ENCODE measurements around the gene TNRC18. TPM values are rescaled to one million over a fixed set of nuclear protein-coding genes. Genes with fewer than 3 reads are reported as not detected.
A peak's percentile ranks its signal among the peaks of the same experiment; 100 is the strongest.

The TNRC18 gene
- total and polyA plus RNA-seq, 4 donors = 42.5 to 130 (median 80.2) TPM

DNA sequence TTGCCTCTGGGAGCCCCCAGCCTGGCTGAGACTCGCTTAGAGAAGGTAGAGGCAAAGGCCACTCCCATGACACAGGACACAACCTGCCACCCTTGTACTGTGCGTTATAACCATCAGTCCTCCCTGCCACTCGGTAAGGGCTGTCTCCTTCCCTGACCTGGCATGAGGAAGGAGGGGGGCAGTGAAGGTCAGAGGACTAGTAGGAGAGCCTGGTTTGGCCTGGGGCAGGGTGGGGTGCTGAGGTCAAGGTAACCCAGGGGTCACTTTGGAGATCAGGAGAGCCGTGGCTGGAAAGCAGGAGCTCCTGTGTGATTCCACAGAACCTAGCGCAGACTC, 6.9 kb upstream of the TNRC18 start:
- no peak for DNase-seq (ENCODE audit: low read depth in 4 of 6, low spot score in 6 of 6)
- peaks cover 41% of the 10 kb centered on the region for H3K36me3 ChIP-seq (ENCODE audit: control insufficient read depth, insufficient read depth, low read length)
- H3K27me3 ChIP-seq (ENCODE audit: control insufficient read depth, insufficient read depth, low read length) = no peaks in the 10 kb centered on the region
- H3K27ac ChIP-seq (ENCODE audit: low read depth, low read length) = peak overlapping the region; percentile 99
- H3K4me3 ChIP-seq (ENCODE audit: low read depth, low read length) = no peak overlapping the region
- H3K9me3 ChIP-seq (ENCODE audit: control insufficient read depth, insufficient read depth, low read length) = peaks cover 1% of the 10 kb centered on the region
- H3K4me1 ChIP-seq (ENCODE audit: control insufficient read depth, insufficient read depth, low read length) = peaks cover 44% of the 10 kb centered on the region
- 100% methylated on average over 1 of the region's 5 CpGs for WGBS (ENCODE audit: insufficient coverage)

GRCh38 chr7:5429857-5430611, 6.4 kb upstream of the TNRC18 start:
- Histone ChIP-seq H3K36me3 (ENCODE audit: control insufficient read depth, insufficient read depth, low read length) (peaks cover 41% of the 10 kb centered on the region), H3K4me3 (ENCODE audit: low read depth, low read length) (peak overlapping the region; percentile 88), H3K9me3 (ENCODE audit: control insufficient read depth, insufficient read depth, low read length) (peaks cover 1% of the 10 kb centered on the region), H3K4me1 (ENCODE audit: control insufficient read depth, insufficient read depth, low read length) (peaks cover 44% of the 10 kb centered on the region), H3K27ac (ENCODE audit: low read depth, low read length) (peak overlapping the region; percentile 99), H3K27me3 (ENCODE audit: control insufficient read depth, insufficient read depth, low read length) (no peaks in the 10 kb centered on the region)
- peak in 2 of 6 donors; percentile 26 to 67 for DNase-seq (ENCODE audit: low read depth in 4 of 6, low spot score in 6 of 6)
- WGBS (ENCODE audit: insufficient coverage) = 16% methylated on average over 24 of the region's 30 CpGs

GRCh38 chr7:5429253-5429856, 5.7 kb upstream of the TNRC18 start:
- peak in 3 of 6 donors; percentile 35 to 80 (median 80) for DNase-seq (ENCODE audit: low read depth in 4 of 6, low spot score in 6 of 6)
- peaks cover 41% of the 10 kb centered on the region for H3K36me3 ChIP-seq (ENCODE audit: control insufficient read depth, insufficient read depth, low read length)
- H3K27me3 ChIP-seq (ENCODE audit: control insufficient read depth, insufficient read depth, low read length) = no peaks in the 10 kb centered on the region
- peaks cover 44% of the 10 kb centered on the region for H3K4me1 ChIP-seq (ENCODE audit: control insufficient read depth, insufficient read depth, low read length)
- H3K4me3 ChIP-seq (ENCODE audit: low read depth, low read length) = peak overlapping the region; percentile 88
- WGBS (ENCODE audit: insufficient coverage) = 2% methylated on average over 19 of the region's 31 CpGs
- H3K27ac ChIP-seq (ENCODE audit: low read depth, low read length) = peak overlapping the region; percentile 99
- H3K9me3 ChIP-seq (ENCODE audit: control insufficient read depth, insufficient read depth, low read length) = peaks cover 1% of the 10 kb centered on the region

DNA sequence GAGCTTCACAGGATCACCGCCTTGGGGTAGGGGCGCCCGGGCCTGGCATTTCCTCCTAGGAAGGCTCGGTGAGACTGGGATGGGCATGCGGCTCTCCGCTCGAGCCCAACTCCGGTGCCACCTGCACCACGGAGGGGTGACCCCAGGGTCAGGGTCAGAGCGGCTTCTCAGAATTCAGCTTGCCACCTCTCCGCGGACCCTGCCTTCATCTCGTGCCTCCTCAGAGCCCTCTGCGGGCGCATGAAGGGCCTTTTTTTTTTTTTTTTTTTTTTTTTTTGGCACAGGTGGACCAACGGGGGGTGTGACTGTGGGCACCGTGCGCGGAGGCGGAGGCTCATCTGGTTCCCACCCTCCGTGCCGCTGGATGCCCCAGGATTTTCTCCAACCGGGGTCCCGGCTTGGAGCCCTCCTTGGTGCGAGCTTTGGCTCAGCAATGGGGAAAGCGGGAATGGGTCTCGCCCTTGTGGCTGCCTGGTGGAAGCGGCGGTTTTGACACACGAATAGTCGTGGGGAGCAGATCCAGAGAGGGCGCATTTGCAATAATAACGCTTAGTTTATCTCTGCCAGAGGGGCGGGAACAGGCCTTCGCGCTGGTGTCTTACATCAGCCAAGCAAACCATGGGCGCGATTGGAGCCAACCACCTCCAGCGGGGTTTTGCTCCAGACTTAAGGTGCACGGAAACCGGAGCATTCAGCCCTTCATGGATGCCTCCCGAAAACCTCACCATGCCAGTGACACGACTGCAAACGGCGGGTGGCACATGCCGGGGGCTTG, 5.0 kb upstream of the TNRC18 start:
- WGBS (ENCODE audit: insufficient coverage) = 3% methylated on average over 38 of the region's 46 CpGs
- Histone ChIP-seq H3K4me3 (ENCODE audit: low read depth, low read length) (peak overlapping the region; percentile 88), H3K27ac (ENCODE audit: low read depth, low read length) (peak overlapping the region; percentile 99), H3K9me3 (ENCODE audit: control insufficient read depth, insufficient read depth, low read length) (peaks cover 1% of the 10 kb centered on the region), H3K4me1 (ENCODE audit: control insufficient read depth, insufficient read depth, low read length) (peaks cover 44% of the 10 kb centered on the region), H3K36me3 (ENCODE audit: control insufficient read depth, insufficient read depth, low read length) (peaks cover 41% of the 10 kb centered on the region), H3K27me3 (ENCODE audit: control insufficient read depth, insufficient read depth, low read length) (no peaks in the 10 kb centered on the region)
- peak in 3 of 6 donors; percentile 67 to 96 (median 93) for DNase-seq (ENCODE audit: low read depth in 4 of 6, low spot score in 6 of 6)

- Histone ChIP-seq H3K4me1 (ENCODE audit: control insufficient read depth, insufficient read depth, low read length) (peaks cover 42% of the 10 kb centered on the region), H3K27ac (ENCODE audit: low read depth, low read length) (peak overlapping the region; percentile 99), H3K36me3 (ENCODE audit: control insufficient read depth, insufficient read depth, low read length) (peaks cover 29% of the 10 kb centered on the region), H3K4me3 (ENCODE audit: low read depth, low read length) (peak overlapping the region; percentile 88), H3K9me3 (ENCODE audit: control insufficient read depth, insufficient read depth, low read length) (no peaks in the 10 kb centered on the region), H3K27me3 (ENCODE audit: control insufficient read depth, insufficient read depth, low read length) (no peaks in the 10 kb centered on the region)
- peak in 1 of 6 donors; percentile 89 for DNase-seq (ENCODE audit: low read depth in 4 of 6, low spot score in 6 of 6)
- 0% methylated on average over 9 of the region's 13 CpGs for WGBS (ENCODE audit: insufficient coverage)
These were observed 2.5 kb upstream of the TNRC18 start for GRCh38 chr7:5426226-5426475.

- Histone ChIP-seq H3K27ac (ENCODE audit: low read depth, low read length) (peak overlapping the region; percentile 99), H3K36me3 (ENCODE audit: control insufficient read depth, insufficient read depth, low read length) (peaks cover 33% of the 10 kb centered on the region), H3K27me3 (ENCODE audit: control insufficient read depth, insufficient read depth, low read length) (no peaks in the 10 kb centered on the region), H3K4me1 (ENCODE audit: control insufficient read depth, insufficient read depth, low read length) (peaks cover 37% of the 10 kb centered on the region), H3K9me3 (ENCODE audit: control insufficient read depth, insufficient read depth, low read length) (no peaks in the 10 kb centered on the region), H3K4me3 (ENCODE audit: low read depth, low read length) (peak overlapping the region; percentile 88)
- peak in 4 of 6 donors; percentile 84 to 98 (median 92) for DNase-seq (ENCODE audit: low read depth in 4 of 6, low spot score in 6 of 6)
- WGBS (ENCODE audit: insufficient coverage) = under 1% methylated on average over 32 of the region's 38 CpGs
These were observed 2.0 kb upstream of the TNRC18 start for GRCh38 chr7:5425507-5426225.

DNA sequence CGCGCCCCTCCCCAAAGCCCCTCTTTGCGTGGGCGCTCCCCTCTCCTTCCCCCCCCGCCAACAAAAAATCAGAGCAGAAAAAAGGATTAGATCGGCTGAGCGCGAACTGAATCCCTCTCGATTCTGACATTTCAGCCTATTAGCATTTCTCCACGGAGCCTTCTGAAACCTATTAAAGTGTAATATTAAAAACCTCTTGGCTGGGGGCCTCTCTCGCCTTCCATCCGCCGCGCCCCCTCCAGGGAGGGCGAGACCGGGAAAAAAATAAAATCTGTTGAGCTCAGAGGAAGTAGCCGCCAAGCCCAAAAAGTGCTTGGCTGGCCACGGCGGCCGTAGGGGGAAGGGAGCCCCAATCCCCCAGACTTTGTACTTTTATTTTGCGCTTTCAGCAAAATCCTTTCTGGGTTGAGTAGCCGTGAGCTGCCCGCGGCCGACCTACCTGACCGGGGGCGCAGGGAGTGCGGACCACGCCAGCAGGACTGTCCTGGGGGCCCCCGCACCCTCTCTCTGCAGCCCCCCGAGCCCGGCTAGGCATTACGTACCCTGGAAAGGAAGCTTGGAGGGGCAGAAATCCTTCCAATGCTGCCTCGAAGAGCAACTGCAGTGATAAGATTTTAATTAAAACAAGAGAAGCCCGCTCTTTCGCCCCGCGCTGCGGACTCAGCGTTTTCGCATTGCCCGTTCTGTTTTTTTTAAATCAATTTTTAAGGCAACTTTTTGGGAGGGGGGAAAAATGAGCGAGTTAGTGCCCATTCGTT, 1.3 kb upstream of the TNRC18 start:
- DNase-seq (ENCODE audit: low read depth in 4 of 6, low spot score in 6 of 6) = peak in 3 of 6 donors; percentile 59 to 92 (median 85)
- Histone ChIP-seq H3K9me3 (ENCODE audit: control insufficient read depth, insufficient read depth, low read length) (no peaks in the 10 kb centered on the region), H3K4me1 (ENCODE audit: control insufficient read depth, insufficient read depth, low read length) (peaks cover 30% of the 10 kb centered on the region), H3K27ac (ENCODE audit: low read depth, low read length) (peak overlapping the region; percentile 99), H3K4me3 (ENCODE audit: low read depth, low read length) (peak overlapping the region; percentile 88), H3K27me3 (ENCODE audit: control insufficient read depth, insufficient read depth, low read length) (no peaks in the 10 kb centered on the region), H3K36me3 (ENCODE audit: control insufficient read depth, insufficient read depth, low read length) (peaks cover 40% of the 10 kb centered on the region)
- 0% methylated on average over 30 of the region's 44 CpGs for WGBS (ENCODE audit: insufficient coverage)

DNA sequence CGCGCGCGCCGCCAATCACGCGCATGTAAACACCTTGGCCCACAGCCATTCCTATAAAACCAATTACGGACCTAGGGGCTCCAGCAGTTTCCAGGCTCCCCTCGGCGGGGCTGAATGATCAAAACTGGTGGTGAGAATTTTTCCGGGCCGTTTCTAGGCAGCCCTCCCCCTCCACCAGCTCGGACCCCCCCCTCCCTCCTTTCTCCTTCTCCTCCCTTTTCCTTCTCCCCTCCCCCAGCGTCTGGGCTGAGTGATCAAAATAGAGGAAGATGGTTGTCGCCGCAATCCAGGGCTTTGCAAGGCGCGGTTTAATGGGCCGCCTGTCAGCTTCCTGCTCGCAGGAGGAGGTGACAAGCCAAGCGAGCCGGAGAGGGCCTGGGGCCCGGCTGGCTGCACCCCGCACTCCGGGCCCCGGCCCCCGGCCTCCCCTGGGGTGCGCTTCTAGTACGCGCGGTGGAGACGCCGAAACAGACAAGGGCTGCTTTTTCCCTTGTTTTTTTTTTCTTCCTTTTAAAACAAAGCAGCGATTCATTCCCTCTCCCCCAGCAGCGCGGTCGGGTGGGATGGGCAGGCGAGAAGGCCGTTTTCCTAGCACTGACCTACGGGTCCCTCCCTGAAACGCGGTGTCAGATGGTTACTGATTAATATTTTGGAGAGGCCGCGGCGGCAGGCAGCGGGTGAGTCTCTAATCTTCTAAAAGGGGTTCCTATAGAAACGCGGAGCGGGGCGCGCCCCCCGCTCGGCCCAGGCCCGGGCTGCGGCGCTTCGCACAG, 528 bp upstream of the TNRC18 start:
- H3K4me1 ChIP-seq (ENCODE audit: control insufficient read depth, insufficient read depth, low read length) = peaks cover 27% of the 10 kb centered on the region
- H3K36me3 ChIP-seq (ENCODE audit: control insufficient read depth, insufficient read depth, low read length) = peaks cover 39% of the 10 kb centered on the region
- H3K27me3 ChIP-seq (ENCODE audit: control insufficient read depth, insufficient read depth, low read length) = no peaks in the 10 kb centered on the region
- H3K9me3 ChIP-seq (ENCODE audit: control insufficient read depth, insufficient read depth, low read length) = no peaks in the 10 kb centered on the region
- peak overlapping the region; percentile 88 for H3K4me3 ChIP-seq (ENCODE audit: low read depth, low read length)
- peak; percentile 97 to 100 (median 100) for DNase-seq (ENCODE audit: low read depth in 4 of 6, low spot score in 6 of 6)
- WGBS (ENCODE audit: insufficient coverage) = 0% methylated on average over 42 of the region's 57 CpGs
- H3K27ac ChIP-seq (ENCODE audit: low read depth, low read length) = peak overlapping the region; percentile 99
